Activated T-cell treated with anti-CD3 and anti-CD28 coated beads, Interleukin-2, amount 50 U/mL, for 48 hours (primary cell): ENCODE measurements around the gene GAS1.
A peak's percentile ranks its signal among the peaks of the same experiment; 100 is the strongest.

Experiments used
- DNase-seq, 2 experiments: peaks; one replicate each; pipeline ENCODE4 v3.0.0-alpha.2; 2020

Gene GAS1, protein sequence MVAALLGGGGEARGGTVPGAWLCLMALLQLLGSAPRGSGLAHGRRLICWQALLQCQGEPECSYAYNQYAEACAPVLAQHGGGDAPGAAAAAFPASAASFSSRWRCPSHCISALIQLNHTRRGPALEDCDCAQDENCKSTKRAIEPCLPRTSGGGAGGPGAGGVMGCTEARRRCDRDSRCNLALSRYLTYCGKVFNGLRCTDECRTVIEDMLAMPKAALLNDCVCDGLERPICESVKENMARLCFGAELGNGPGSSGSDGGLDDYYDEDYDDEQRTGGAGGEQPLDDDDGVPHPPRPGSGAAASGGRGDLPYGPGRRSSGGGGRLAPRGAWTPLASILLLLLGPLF

DNA sequence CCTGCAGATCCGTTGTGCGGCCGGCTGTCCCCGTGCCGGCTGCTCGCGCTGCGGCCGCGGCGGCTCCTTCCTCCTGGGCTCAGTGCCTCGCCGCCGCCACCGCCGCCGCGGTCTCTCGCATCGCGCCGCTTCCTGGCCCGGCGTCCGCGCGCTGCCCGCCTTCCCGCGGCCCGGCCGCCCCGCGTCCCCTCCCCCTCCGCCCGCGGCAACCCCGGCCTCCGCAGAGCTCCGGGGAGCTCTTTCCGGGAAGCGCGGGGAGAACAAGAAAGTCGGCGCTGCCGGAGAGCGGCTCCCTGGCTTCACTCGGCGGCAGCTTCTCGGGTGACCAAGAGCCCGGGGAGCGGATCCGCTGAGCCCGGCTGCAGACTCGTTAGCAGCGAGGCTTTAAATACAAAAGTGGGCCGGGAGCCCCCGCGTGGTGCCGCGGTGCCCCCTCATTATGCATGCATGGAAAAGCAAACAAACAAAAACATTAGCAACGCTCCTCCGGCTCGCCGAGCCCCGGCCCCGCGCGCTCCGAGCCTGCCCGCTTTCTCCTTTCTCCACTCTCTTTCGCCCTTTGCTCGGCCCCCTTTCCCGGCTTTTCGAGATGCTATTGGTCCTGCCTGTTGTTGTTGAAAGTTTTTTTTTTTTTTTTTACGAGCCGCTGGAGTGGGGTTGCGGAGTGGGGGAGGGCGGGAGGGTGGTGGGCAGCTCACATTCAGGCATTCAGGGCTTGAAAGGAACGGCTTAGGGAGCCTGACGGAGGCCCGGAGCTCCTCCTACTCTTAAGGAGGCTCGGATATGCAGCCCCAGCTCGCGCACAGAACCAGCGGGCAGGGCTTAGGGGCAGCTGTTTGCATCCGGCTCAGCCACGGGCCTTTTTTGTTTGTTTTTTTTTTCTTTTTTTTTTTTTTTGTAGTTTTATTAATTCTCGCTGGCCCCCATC lies at the start of gene GAS1:
Gene GAS1, minus strand, starts transcription at position 361 of the 928 bp plus-strand sequence. CDS start 727 bp downstream, outside the sequence.
- peak; percentile 62 to 70 for DNase-seq

GRCh38 chr9:86994231-86994630 lies 46.9 kb upstream of the GAS1 start:
- no peak for DNase-seq

- DNase-seq: no peak
Observed at GRCh38 chr9:86993830-86994229, 46.5 kb upstream of the GAS1 start.

DNA sequence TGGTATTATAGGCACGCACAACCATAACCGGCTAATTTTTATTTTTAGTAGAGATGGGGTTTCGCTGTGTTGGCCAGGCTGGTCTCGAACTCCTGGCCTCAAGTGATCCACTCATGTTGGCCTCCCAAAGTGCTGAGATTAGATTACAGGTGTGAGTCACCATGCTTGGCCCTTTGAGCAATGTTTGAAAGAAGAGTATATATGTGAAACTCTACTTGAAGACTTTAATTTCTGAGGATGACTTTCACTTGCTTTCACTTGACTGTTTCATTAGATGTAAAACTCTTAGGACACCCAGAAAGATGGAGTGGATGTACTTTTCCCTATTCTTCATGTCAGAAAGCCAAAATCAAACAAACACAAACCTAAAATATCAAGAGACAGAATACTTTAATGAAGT lies 43.8 kb upstream of the GAS1 start:
- no peak for DNase-seq

DNA sequence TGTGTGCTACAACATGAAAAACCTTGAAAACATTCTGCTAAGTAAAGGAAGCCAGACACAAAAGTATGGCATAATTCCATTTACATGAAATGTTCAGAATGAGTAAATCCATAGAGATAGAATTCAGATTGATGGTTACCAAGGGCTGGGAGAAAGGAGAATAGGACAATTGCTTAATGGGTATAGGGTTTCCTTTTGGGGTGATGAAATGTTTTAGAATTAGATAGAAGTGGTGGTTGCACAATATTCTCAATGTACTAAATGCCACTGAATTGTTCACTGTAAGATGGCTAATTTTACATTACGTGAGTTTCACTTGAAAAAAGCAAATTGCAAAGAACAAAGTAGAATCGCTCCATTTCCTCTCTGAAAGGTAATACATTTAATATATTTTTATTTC lies 43.0 kb upstream of the GAS1 start:
- DNase-seq: no peak

DNA sequence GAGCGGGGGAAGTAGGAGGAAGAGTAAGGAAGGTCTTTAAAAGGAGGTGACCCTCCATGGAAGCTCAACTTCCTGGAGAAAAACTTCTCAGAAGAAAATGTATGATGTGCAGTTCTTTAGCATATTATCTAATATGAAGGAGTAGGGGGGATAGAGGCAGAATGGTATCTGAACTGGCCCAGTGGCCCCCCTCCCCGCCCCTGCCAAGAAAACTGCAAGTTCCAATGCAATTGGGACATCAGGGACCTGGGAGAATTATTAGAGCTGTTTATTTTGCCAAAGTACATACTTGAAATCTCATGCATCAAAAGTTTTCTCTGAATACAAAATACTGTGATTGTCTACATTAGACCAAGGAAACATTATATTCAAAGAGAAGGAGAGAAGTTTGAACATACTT lies 40.6 kb upstream of the GAS1 start:
- no peak for DNase-seq

GRCh38 chr9:86985132-86985647 lies 37.9 kb upstream of the GAS1 start:
- DNase-seq: no peak

GRCh38 chr9:86983620-86984259 lies 36.4 kb upstream of the GAS1 start:
- no peak for DNase-seq

DNA sequence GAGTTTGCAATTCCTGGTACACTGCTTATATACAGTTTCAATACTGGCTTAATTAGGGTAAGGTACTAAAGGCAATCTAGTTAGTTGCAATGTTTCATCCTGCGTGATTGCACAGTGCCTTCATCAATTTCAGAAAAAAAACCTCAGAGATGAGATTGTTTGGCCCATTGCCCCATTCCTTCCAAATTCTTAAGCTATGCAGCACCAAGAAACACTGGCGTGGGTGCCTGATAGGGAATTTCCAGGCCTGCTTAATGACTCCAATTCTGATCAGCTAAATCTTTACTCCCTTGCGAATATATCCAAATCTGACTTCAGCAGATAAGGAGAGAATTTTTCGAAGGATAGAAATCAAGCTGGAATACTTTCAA lies 35.9 kb upstream of the GAS1 start:
- DNase-seq: no peak

DNA sequence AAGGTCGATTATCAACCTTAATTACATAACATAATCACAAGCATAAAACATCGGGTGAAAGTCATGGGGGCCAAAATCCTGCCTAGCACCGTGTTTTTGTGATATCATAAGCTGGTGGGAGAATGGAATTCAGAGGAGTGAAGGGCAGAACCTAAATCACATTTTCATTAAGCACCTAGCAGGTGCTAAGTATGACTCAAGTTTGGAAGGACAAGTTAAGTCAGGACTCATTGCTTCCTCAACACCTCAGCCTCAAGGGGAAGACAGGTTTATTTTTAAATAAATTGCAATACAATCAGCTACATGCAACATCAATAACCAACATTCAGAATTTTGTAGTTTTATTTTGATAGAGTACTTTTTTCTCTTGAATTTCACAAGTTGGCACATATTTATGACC lies 33.5 kb upstream of the GAS1 start:
- no peak for DNase-seq

DNA sequence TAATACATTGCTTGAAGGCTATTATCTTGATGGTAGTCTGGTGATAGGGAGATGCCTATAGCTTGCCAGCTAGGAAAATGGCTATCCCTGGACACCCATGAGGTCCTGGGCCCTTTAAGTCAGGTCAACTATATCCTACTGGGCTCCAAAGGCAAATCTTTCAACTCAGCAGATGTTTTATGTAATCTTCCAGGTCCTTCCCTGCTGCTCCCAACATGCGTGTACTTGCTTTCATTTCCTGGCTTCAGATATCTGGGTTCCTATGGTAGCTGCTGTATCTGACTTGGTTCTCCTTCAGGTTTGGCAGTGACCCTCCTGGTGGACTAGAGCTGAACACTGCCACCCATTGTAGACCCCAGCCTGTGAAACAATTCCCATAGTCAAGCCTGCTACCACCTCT lies 32.4 kb upstream of the GAS1 start:
- no peak for DNase-seq

GRCh38 chr9:86978922-86979474 lies 31.7 kb upstream of the GAS1 start:
- DNase-seq: no peak

DNA sequence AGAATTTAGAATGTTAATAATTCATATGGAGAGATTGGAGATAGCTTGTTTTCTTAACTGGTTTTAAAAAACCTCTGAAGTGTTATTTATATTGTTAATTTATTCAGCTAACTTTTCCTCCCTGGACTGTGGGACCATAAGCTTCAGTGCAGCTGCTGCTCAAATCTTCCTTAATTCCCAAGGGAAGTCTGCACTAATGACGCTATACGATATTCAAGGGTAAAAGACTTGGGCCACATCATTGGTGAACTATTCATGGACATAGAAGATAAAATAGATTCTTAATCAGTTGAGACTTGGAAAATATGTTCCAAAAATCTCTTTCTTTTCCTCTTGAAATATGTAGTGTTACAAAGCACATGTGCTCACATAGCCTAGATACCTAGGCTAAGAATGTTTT lies 31.1 kb upstream of the GAS1 start:
- no peak for DNase-seq

DNA sequence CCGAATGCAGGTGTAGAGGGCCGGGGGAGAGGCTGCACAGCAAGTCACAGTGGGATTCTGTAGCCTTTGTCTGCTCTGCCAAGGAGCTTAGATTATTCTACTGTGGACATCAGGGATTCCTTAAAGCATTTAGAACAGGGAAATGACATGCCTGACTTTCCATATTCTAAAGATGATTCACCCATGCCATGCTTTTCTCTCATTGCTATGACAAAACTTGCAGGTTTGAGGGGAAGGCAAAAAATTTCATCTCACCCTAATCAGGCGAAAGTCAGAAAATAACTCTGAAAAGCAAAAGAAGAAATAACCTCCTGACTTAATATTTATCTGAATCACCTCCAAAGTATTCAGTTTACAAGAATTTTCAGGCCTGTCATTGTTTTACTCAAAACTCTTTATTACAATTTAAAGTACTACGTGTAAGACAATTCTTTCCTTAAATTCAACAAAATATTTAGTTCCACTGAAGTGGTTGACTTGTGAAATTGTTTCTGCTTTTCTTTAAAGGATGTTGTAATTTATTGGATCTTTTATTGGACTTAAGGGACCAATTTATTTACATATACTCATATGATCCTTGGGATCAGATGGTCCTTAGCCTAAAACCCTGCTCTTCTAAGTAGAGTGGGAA lies 30.0 kb upstream of the GAS1 start:
- DNase-seq: no peak

DNA sequence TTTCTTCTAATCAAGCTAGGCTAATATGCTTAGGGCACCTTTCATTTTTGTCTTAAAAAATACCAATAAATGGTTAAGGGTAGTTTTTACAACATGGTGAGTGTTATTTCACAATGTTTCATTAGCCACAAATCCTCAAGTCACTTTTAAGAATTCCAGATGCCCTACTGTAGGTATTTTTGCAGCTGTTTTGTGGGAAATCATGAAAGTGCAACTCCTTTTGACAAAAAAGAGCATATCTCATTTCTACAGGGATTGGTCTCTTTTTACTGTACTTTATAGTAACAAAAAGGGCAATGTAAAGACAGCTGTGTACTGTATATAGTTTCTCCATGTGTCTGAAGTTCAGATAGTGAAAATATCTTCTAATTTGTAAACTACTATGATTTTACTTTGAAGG lies 28.3 kb upstream of the GAS1 start:
- no peak for DNase-seq

GRCh38 chr9:86975036-86975435 lies 27.7 kb upstream of the GAS1 start:
- DNase-seq: no peak

- no peak for DNase-seq
Observed at GRCh38 chr9:86974421-86974820, 27.1 kb upstream of the GAS1 start.

DNA sequence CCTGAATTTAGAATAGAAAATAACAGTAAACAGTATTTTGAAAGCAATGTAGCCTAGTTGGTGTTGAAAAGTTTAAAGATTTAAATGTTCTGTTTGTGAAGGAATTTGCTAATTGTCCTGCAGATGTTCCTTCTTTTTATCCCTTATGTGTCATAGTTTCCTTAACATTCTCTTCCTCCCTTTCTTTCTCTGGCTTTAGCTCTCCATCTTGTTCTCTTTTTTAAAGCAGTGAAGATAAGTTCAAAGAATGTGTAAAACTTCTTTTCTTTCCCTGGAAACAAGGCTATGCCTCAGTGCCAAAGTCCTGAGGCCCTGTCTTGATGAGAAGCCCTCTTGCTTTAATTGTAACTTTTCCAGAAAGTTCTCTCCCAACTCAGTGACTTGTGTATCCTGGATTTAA lies 24.4 kb upstream of the GAS1 start:
- no peak for DNase-seq

DNA sequence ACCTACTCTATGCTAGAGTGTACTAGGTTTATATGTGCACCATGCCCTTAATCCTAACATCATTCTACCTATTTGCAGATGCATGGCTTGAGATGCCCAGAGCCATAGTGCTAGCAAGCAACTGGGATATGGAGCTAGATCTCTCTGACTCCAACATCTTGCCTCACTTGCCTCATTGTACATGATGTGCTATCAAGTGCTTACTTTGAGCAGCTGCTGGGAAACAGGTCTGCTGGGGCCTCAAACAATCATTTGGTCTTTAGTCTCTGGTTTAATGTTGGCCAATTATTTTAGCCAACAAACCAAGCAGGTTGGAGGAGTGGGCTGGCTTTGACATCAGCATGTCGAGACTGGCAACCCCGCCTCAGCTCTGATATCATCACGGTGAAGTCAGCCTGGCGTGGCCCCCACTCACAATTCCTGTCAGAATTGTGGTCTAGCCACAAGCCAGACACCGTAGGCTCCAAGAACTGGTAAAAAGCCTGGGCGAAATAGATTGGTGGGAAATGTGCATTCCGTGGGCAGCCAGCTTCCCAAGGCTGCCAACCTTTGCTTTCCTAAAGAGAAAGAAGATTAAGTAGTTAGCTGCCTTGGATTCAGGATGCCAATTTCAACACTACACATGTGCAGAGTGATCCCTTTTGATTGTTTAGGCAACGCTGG lies 21.1 kb upstream of the GAS1 start:
- DNase-seq: no peak

DNA sequence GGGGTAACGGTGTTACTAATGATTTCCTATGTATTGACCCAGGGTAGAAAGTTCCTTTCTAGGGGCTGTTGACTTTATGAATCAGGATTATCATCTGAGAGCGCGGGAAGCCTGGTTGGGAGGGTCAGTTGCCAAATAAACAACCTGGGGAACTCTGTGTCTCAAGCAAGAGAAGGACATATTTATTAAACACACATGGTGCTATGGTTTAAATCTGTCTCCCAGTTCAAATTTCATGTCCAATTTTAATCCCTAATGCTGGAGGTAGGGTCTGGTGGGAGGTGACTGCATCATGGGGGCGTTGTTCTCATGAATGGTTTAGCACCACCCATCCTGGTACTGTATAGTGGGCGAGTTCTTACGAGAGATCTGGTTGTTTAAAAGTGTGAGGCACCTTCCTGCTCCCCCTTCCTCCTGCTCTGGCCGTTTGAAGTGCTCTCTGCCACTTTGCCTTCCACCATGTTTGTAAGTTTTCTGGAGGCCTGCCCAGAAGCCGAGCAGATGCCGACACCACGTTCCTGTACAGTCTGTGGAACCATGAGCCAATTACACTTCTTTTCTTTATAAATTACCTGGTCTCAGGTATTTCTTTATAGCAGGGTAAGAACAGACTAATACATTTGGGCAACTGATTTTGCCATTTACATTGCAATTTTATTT lies 19.7 kb upstream of the GAS1 start:
- no peak for DNase-seq

DNA sequence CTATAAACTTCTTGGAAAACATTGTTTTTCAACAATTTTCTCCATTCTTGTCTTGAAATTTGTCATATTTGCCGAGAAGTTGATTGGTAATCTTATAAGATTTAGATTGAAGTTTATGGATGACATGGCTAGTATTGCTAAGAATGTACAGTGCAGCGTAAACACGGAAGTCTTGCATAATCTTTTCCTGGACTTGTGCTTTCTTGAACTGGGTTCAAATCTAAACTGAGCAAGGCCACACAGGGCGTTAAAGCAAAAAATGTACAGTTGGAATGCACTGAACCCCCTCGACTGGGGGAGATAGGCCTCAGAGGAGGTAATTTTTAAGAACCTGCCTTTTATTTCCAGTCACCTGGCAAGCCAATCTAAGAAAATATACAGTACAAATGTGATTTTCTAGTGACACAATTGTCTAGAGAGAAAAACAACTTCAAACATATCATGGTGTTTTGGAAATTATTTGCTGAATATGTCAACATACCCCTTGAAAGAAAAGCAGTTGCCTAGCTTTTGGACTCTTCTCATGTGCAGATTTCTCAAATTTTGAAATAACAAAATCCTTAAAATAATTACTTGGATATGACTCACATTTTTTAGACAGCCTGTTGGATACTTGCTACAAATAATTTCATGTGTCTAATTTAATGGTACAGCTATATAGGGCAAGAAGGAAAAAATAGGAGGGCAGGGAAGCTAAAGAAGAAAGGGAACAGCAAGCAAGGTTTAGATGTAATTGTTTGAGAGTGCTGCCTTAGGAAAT lies 18.5 kb upstream of the GAS1 start:
- DNase-seq: no peak
